PFSK-1 (cell line): ENCODE results near the gene CNTNAP2.

ENCODE experiments used
- POLR2AphosphoS5 ChIP-seq: IDR thresholded peaks from 2 replicates; pipeline ENCODE4 v1.6.1; 2012; ENCODE audit warnings: low read depth, mild to moderate bottlenecking, control low read depth, low read length, moderate library complexity
- REST ChIP-seq, 2 experiments: IDR thresholded peaks; 2 replicates each; pipeline versions ENCODE4 v1.6.1 to v1.8.0; 2011 to 2012; ENCODE audit warnings: low read depth in 2 of 2, low read length in 2 of 2, control low read depth in 1 of 2, inconsistent platforms in 1 of 2, mild to moderate bottlenecking in 1 of 2, moderate library complexity in 1 of 2; ENCODE audit not compliant: insufficient read depth in 1 of 2
- SIN3A ChIP-seq: IDR thresholded peaks from 2 replicates; pipeline ENCODE4 v1.6.1; 2012; ENCODE audit warnings: mild to moderate bottlenecking, low read length, moderate library complexity, borderline replicate concordance; ENCODE audit not compliant: insufficient read depth
- TAF1 ChIP-seq: IDR thresholded peaks from 2 replicates; pipeline ENCODE4 v1.6.1; 2012; ENCODE audit warnings: low read length, control low read depth, borderline replicate concordance; ENCODE audit not compliant: insufficient read depth

DNA sequence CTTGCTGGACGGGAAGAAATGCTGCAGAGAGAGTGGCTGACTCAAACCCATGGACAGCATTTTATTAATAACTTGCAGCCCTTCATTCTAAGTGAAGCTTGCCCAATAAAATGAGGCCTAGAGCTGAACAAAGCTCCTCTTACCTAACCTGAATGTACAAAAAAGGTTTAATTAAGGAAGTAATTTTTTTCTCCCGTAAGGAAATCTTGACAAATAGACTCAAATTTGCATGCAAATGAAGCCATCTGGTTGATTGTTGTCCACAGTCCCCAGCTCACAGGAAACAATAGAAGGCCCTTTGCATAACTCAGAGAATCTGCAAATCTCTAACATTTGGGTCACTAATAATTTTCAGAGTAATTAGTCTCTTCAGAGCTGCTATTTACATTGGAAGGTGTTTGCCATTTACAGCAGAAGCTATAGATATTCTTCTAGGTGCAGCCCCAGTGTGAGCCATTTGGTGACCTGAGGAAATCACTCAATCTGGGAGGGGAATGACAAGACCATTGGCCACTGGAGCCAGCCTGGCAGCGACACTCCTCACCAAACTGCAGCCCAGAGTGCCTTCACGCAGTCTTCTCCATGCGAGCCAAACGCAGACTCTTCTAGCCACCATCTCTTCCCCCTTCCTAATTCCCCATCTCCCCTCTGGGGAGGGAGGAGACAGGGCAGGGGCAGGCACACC, 1991.0 kb downstream of the CNTNAP2 start:
- TF ChIP-seq POLR2AphosphoS5: no peak
- TF ChIP-seq REST (IDR thresholded peaks at IDR 0.05; ENCODE audit: insufficient read depth in 1 of 2, low read depth in 2 of 2, low read length in 2 of 2): no peak
- TF ChIP-seq SIN3A: no peak
- no peak for TF ChIP-seq TAF1
